GM18502 (cell line): Measurements from ENCODE around the gene BBOF1.
"Not testable (repeated sequence)": the region's sequence is repeated elsewhere in the genome, so short reads cannot be mapped to it uniquely, and the experiment has no call there.

Source experiments
- ATAC-seq: cut with Tn5 transposase; IDR thresholded peaks from one replicate; pipeline ENCODE4 v1.9.1; 2021; ENCODE audit warnings: mild to moderate bottlenecking; ENCODE audit not compliant: unreplicated experiment, poor library complexity

BBOF1 gene

GRCh38 chr14:74084277-74085046 lies 65.3 kb downstream of the BBOF1 start, which contains the start of the genes ALDH6A1 and LIN52:
TSS of gene ALDH6A1 (minus strand) at chr14:74084453. CDS start at chr14:74084394, 59 bp downstream.
TSS of gene LIN52 (plus strand) at chr14:74084956. CDS start at chr14:74084975, 19 bp downstream.
- peak; percentile 93 for ATAC-seq

GRCh38 chr14:74085047-74085637 lies 66.0 kb downstream of the BBOF1 start:
- peak; percentile 3 for ATAC-seq

DNA sequence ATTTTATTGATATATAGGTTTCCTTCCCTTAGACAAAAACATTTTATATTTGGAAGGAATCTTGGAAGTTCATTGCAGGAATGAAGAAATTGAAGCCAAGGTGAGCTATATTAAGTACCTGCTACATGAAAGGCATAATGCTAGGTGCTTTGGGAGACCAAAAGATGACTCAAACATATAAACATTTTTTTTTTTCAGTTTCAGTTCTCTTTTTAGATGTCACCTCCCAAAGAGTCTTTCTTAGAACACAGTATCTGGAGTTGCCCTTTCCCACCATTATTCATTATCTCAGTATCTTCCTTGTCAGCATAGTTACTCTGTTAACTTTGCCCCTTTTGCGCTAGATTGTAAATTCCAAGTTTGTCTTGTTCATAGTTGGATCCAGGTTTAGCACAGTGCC lies 66.7 kb downstream of the BBOF1 start:
- ATAC-seq, result no peak

- no peak for ATAC-seq
These were observed 70.3 kb downstream of the BBOF1 start for GRCh38 chr14:74089251-74090020.

- no peak for ATAC-seq
These were observed 86.2 kb downstream of the BBOF1 start for GRCh38 chr14:74105381-74105780.

- ATAC-seq, result no peak
These were observed 90.2 kb downstream of the BBOF1 start for GRCh38 chr14:74109369-74109768.

GRCh38 chr14:74111395-74112216 lies 92.5 kb downstream of the BBOF1 start:
- not testable (repeated sequence) for ATAC-seq
